AG10803 (cell line): ENCODE measurements around the gene C5AR1.
"Not testable (repeated sequence)": the region's sequence is repeated elsewhere in the genome, so short reads cannot be mapped to it uniquely, and the experiment has no call there.

Source experiments
- DNase-seq: peaks from one replicate; pipeline ENCODE4 v3.0.0; 2010; ENCODE audit warnings: low read depth
- H3K4me3 ChIP-seq: 2 replicates; pipeline ENCODE4 v1.5.1; 2011; ENCODE audit warnings: mild to moderate bottlenecking, low read length, control low read depth
- TF ChIP-seq, protein P1 (sequence below): conservative IDR thresholded peaks from 2 replicates; pipeline ENCODE4 v1.5.1; 2011; ENCODE audit warnings: mild to moderate bottlenecking, low read length, control low read depth, inconsistent platforms

The C5AR1 gene

DNA sequence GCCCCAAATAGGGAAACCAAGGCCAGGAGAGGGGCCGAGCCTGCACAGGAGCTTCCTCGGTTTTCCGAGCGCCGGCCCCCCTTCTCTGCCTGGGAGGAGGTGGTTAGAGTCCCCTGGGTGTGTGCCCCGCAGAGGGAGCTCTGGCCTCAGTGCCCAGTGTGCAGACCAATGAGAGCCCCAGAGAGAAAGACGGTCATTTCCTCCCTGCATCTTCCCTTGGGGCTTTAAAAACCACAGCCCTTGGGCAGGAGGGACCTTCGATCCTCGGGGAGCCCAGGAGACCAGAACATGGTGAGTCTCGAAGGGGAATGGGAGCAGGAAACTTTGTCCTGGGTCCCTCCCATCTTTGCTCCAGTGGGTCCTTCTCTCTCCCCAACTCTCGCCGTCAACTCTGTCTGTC is at the start of gene C5AR1:
TSS of gene C5AR1 (plus strand) at position 254 of the 400 bp plus-strand sequence. CDS start at position 289, 35 bp downstream.
- DNase-seq = no peak
- H3K4me3 ChIP-seq = no peak within 1 kb of the TSS
- TF ChIP-seq, protein P1, sequence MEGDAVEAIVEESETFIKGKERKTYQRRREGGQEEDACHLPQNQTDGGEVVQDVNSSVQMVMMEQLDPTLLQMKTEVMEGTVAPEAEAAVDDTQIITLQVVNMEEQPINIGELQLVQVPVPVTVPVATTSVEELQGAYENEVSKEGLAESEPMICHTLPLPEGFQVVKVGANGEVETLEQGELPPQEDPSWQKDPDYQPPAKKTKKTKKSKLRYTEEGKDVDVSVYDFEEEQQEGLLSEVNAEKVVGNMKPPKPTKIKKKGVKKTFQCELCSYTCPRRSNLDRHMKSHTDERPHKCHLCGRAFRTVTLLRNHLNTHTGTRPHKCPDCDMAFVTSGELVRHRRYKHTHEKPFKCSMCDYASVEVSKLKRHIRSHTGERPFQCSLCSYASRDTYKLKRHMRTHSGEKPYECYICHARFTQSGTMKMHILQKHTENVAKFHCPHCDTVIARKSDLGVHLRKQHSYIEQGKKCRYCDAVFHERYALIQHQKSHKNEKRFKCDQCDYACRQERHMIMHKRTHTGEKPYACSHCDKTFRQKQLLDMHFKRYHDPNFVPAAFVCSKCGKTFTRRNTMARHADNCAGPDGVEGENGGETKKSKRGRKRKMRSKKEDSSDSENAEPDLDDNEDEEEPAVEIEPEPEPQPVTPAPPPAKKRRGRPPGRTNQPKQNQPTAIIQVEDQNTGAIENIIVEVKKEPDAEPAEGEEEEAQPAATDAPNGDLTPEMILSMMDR = no peak

DNA sequence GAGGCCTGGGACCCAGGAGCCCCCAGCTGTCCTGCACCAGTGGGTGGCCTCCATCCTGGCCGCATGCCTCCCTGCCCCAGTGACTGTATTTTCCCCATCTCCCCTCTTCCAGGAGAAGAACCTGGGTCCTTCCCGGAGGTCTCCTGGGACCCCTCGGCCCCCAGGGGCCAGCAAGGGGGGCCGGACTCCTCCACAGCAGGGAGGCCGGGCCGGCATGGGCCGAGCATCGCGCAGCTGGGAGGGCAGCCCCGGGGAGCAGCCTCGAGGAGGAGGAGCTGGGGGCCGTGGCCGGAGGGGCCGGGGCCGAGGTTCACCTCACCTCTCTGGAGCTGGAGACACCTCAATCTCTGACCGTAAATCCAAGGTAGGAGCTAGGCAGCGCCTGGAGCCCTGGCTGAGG is 49.2 kb upstream of the C5AR1 start:
- no peak overlapping the region for H3K4me3 ChIP-seq
- TF ChIP-seq, protein P1 = no peak
- no peak for DNase-seq

- not testable (repeated sequence) for DNase-seq, H3K4me3 ChIP-seq
These were observed 47.5 kb upstream of the C5AR1 start for GRCh38 chr19:47261946-47262793.

DNA sequence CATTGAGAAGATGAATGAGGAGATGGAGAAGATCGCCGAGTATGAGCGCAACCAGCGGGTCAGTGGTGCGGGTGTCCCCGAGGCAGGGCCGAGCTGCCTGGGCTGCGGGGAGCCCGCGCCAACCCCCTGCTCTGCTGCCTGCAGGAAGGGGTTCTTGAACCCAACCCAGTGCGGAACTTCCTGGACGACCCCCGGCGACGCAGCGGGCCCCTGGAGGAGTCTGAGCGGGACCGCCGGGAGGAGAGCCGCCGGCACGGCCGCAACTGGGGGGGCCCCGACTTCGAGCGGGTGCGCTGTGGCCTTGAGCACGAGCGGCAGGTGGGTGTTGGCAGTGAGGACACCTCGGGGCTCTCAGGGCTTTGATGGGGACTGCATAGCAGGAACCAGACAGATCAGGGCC is 45.0 kb upstream of the C5AR1 start:
- H3K4me3 ChIP-seq = no peak overlapping the region
- DNase-seq = no peak
- TF ChIP-seq, protein P1 = no peak

- DNase-seq = no peak
- TF ChIP-seq, protein P1 = no peak
These were observed 43.2 kb upstream of the C5AR1 start for GRCh38 chr19:47266401-47266941.

DNA sequence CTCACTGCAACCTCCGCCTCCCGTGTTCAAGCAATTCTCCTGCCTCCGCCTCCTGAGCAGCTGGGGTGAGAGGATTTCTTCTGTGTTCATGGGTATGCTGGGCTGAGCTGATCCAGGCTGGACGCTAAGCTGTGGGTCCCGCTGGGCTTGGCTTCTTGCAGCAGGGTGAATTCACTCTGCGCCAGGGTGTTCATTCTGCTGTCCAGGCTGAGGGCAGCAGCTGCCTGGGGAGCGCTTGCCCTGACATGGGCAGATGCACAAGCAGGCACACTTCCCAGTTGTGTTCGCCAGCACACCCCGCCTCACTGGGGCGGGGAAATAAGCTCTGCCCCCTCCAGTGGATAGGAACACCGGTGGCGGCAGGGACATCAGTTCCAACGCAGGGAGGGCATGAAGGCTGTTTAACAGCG is 42.3 kb upstream of the C5AR1 start:
- TF ChIP-seq, protein P1 = no peak
- peak; percentile 20 for DNase-seq
- no peak overlapping the region for H3K4me3 ChIP-seq

More at GRCh38 chr19:47266401-47266941, 43.2 kb upstream of the C5AR1 start:
- H3K4me3 ChIP-seq = no peak overlapping the region

- DNase-seq = no peak
- TF ChIP-seq, protein P1 = no peak
- H3K4me3 ChIP-seq = no peak overlapping the region
These were observed 41.6 kb upstream of the C5AR1 start for GRCh38 chr19:47268028-47268427.
